GM12878 (cell line): ENCODE data around the gene PIK3R3. TPM values are rescaled to one million over a fixed set of nuclear protein-coding genes. Genes with fewer than 3 reads are reported as not detected.

Experiments
- ATAC-seq: fragments of 200-7000 bp; cut with Tn5 transposase; 3 replicates; pipeline ENCODE4 v1.9.1; 2020; ENCODE audit warnings: mild to moderate bottlenecking, moderate library complexity
- BruUV-seq: library from RNA; stranded (reverse); fragments of 400-500 nt; replicated peaks from 2 replicates; lab custom pipeline; 2021; lab: Mats Ljungman, UMichigan
- CTCF ChIA-PET: fragments of 300-600 bp; sonication (Branson Sonifier 250); formaldehyde crosslinking; extraction: SDS; loops from one replicate; lab custom pipeline; 2021; ENCODE audit warnings: inconsistent platforms; lab: Yijun Ruan, JAX
- POLR2A ChIA-PET: fragments of 350-600 bp; formaldehyde crosslinking; extraction: SDS; loops from one replicate; lab custom pipeline; 2021; ENCODE audit warnings: inconsistent platforms; lab: Charles Lee
- RAD21 ChIA-PET: fragments of 300-600 bp; sonication (Branson Sonifier 250); formaldehyde crosslinking; loops from one replicate; lab custom pipeline; 2023; ENCODE audit warnings: antibody characterized with exemption; ENCODE audit not compliant: unreplicated experiment; lab: Charles Lee
- SMC1A ChIA-PET: fragments of 300-600 bp; sonication (Branson Sonifier 250); formaldehyde crosslinking; loops from one replicate; lab custom pipeline; 2023; ENCODE audit not compliant: unreplicated experiment, uncharacterized antibody; lab: Charles Lee
- DNase-seq: peaks from one replicate; pipeline ENCODE4 v3.0.0-alpha.2; 2011; ENCODE audit warnings: low read depth, low spot score
- FAIRE-seq: peaks from 3 replicates; lab custom pipeline; 2011; peaks lifted over from hg19 to GRCh38; lab: Jason Lieb, UNC
- H2AFZ ChIP-seq: 2 replicates; pipeline ENCODE4 v1.6.0; 2011; ENCODE audit warnings: low read depth, low read length, control low read depth; ENCODE audit not compliant: control insufficient read depth
- H3K27ac ChIP-seq: 2 replicates; pipeline ENCODE4 v1.5.1; 2011; ENCODE audit warnings: control low read depth; ENCODE audit not compliant: control insufficient read depth, insufficient read depth
- H3K27me3 ChIP-seq, 2 experiments: replicated peaks in 1 of 2; 2 replicates each; pipeline versions ENCODE4 v1.6.0 to v1.6.1; 2011; ENCODE audit warnings: low read length in 1 of 2; ENCODE audit not compliant: control insufficient read depth in 2 of 2, insufficient read depth in 2 of 2
- H3K36me3 ChIP-seq, 2 experiments: 2 replicates each; pipeline ENCODE4 v1.5.1; 2011; ENCODE audit warnings: low read length in 1 of 2; ENCODE audit not compliant: control insufficient read depth in 2 of 2, insufficient read depth in 2 of 2
- H3K4me1 ChIP-seq: 2 replicates; pipeline ENCODE4 v1.6.1; 2011; ENCODE audit warnings: mild to moderate bottlenecking, low read length, moderate library complexity, mixed read lengths; ENCODE audit not compliant: control insufficient read depth, insufficient read depth
- H3K4me2 ChIP-seq: 2 replicates; pipeline ENCODE4 v1.6.0; 2011; ENCODE audit warnings: control low read depth; ENCODE audit not compliant: control insufficient read depth, insufficient read depth
- H3K4me3 ChIP-seq: fragments of 200-600 bp; sonication (generic); 2 replicates; pipeline ENCODE4 v1.5.1; 2016
- H3K79me2 ChIP-seq: 2 replicates; pipeline ENCODE4 v1.6.0; 2011; ENCODE audit warnings: low read length; ENCODE audit not compliant: control insufficient read depth, insufficient read depth
- H3K9ac ChIP-seq: 2 replicates; pipeline ENCODE4 v1.8.0; 2011; ENCODE audit warnings: low read length, control low read depth, mixed read lengths; ENCODE audit not compliant: control insufficient read depth, insufficient read depth
- H3K9me3 ChIP-seq: replicated peaks from 3 replicates; pipeline ENCODE4 v1.5.1; 2011; ENCODE audit warnings: mild to moderate bottlenecking, low read length; ENCODE audit not compliant: control insufficient read depth, insufficient read depth
- H4K20me1 ChIP-seq: 2 replicates; pipeline ENCODE4 v1.6.0; 2011; ENCODE audit not compliant: control insufficient read depth, insufficient read depth
- E2F8 ChIP-seq: fragments of 450-650 bp; IDR thresholded peaks from 2 replicates; pipeline ENCODE4 v1.6.1; 2018; ENCODE audit warnings: mild to moderate bottlenecking, low read depth, moderate library complexity; ENCODE audit not compliant: partially characterized antibody
- ELK1 ChIP-seq: IDR thresholded peaks from 2 replicates; pipeline ENCODE4 v1.6.1; 2012; ENCODE audit warnings: low read depth, low read length, improper control_type of control experiment
- EP300 ChIP-seq, 2 experiments: fragments of 150-350 bp in 1 of 2; IDR thresholded peaks; 2 replicates each; pipeline ENCODE4 v1.6.1; 2011 to 2012; ENCODE audit warnings: low read depth in 2 of 2, low read length in 2 of 2, borderline replicate concordance in 1 of 2, improper control_type of control experiment in 1 of 2, inconsistent platforms in 1 of 2; ENCODE audit not compliant: control insufficient read depth in 1 of 2
- GATAD2B ChIP-seq: fragments of 450-650 bp; conservative IDR thresholded peaks from 2 replicates; pipeline ENCODE4 v1.6.1; 2017; ENCODE audit warnings: low read depth, mild to moderate bottlenecking, moderate library complexity
- MTA2 ChIP-seq: fragments of 450-650 bp; IDR thresholded peaks from 2 replicates; pipeline ENCODE4 v1.6.1; 2016; ENCODE audit warnings: low read depth, mild to moderate bottlenecking, moderate library complexity
- MXI1 ChIP-seq: fragments of 150-350 bp; IDR thresholded peaks from 2 replicates; pipeline ENCODE4 v1.6.1; 2011; ENCODE audit warnings: low read depth, mild to moderate bottlenecking, inconsistent platforms, low read length, improper control_type of control experiment
- NFXL1 ChIP-seq: fragments of 450-650 bp; IDR thresholded peaks from 2 replicates; pipeline ENCODE4 v1.6.1; 2017; ENCODE audit warnings: antibody characterized with exemption, mild to moderate bottlenecking, borderline replicate concordance
- RAD21 ChIP-seq: IDR thresholded peaks from 2 replicates; pipeline ENCODE4 v1.6.1; 2011; ENCODE audit warnings: mild to moderate bottlenecking, low read depth, low read length, moderate library complexity; ENCODE audit not compliant: insufficient read depth
- TARDBP ChIP-seq: IDR thresholded peaks from 2 replicates; pipeline ENCODE4 v1.6.1; 2016; ENCODE audit warnings: borderline replicate concordance
- WGBS: methylation state at CpG from one replicate; pipeline ENCODE4 v1.1.6; 2016; ENCODE audit warnings: low lambda C conversion rate; ENCODE audit not compliant: insufficient replicate concordance, insufficient coverage; ENCODE audit errors: missing lambda C conversion rate; 5-methylcytosine and 5-hydroxymethylcytosine counted together
- in situ Hi-C: fragments of 300-500 bp; cut with MboI; formaldehyde crosslinking; loops from 9 replicates; pipeline ENCODE4 v1.14.3; 2018; ENCODE audit warnings: mixed read lengths
- intact Hi-C: fragments of 100-400 bp; cut with micrococcal nuclease; formaldehyde crosslinking; loops from one replicate; pipeline ENCODE4 v1.14.2; 2022; ENCODE audit not compliant: unreplicated experiment
- polyA plus RNA-seq, 11 experiments: library from polyadenylated mRNA; depleted of rRNA in 4 of 11; unstranded in 6 of 11; stranded (reverse) in 5 of 11; fragments of >200 nt; fragmentation: Nextera tagmentation in 4 of 11; fragmentation: Illumina TruSeq in 1 of 11; extraction: Ambion mirVana in 4 of 11; extraction: Trizol in 1 of 11; gene quantifications; 1 replicate in 1 of 11; 2 replicates in 10 of 11; pipeline versions ENCODE4 v1.2.1 to v1.2.3, GENCODE V29; 2011 to 2016; ENCODE audit warnings: inconsistent platforms in 2 of 11, missing spikeins in 2 of 11, low read depth in 1 of 11
- total RNA-seq, 4 experiments: library from RNA; depleted of rRNA in 3 of 4; stranded (reverse); fragments of >200 nt in 3 of 4; fragmentation: Illumina TruSeq in 1 of 4; extraction: Trizol in 1 of 4; gene quantifications; 2 replicates each; pipeline versions ENCODE4 v1.2.1 to v1.2.3, GENCODE V29; 2013 to 2021
- TF ChIP-seq, protein P1 (sequence below): fragments of 450-650 bp; IDR thresholded peaks from 2 replicates; pipeline ENCODE4 v1.6.1; 2018; ENCODE audit warnings: borderline replicate concordance, mild to moderate bottlenecking; ENCODE audit not compliant: partially characterized antibody

Gene PIK3R3
- total and polyA plus RNA-seq, 10 of the 15 experiments (the other 5 are each of a cell fraction or from before 2014, with no cell fraction given), result 4.8 to 27.0 (median 19.8) TPM

- WGBS, result 78% methylated on average over 2 of the region's 2 CpGs
- BruUV-seq, result no TSS peak
- TF ChIP-seq TARDBP, result no peak
- TF ChIP-seq NFXL1, result no peak
- no peak for TF ChIP-seq MXI1
- no peak for TF ChIP-seq ELK1
- in situ Hi-C loops, result no loop called here
- Histone ChIP-seq H3K27ac (no peak overlapping the region), H3K27me3 (no peaks in the 10 kb centered on the region), H3K4me1 (no peaks in the 10 kb centered on the region), H3K36me3 (no peaks in the 10 kb centered on the region), H3K9me3 (no peaks in the 10 kb centered on the region; the same call in 2 of the 3 replicates), H3K9ac (no peak overlapping the region), H3K4me2 (no peak overlapping the region), H3K4me3 (no peak overlapping the region), H2AFZ (no peak overlapping the region), H4K20me1 (no peaks in the 10 kb centered on the region), H3K79me2 (no peaks in the 10 kb centered on the region)
- POLR2A ChIA-PET, result interaction anchor here (0.6 kb wide), 1 partner anchor 40 kb away, joined by 7 read pairs; no protein-coding TSS in a partner anchor
- CTCF ChIA-PET, result no interaction called here
- DNase-seq (no peak), ATAC-seq (no peak), FAIRE-seq (no peak)
- RAD21 ChIA-PET, result interaction anchor here (0.8 kb wide), 1 partner anchor 10 kb away, joined by 3 read pairs; no protein-coding TSS in a partner anchor
- SMC1A ChIA-PET, result interaction anchor here (1.0 to 1.2 kb wide), 2 partner anchors 10 to 15 kb away, joined by 3 to 4 read pairs; no protein-coding TSS in a partner anchor
- intact Hi-C loops, result no loop called here
Observed at GRCh38 chr1:46150085-46150484, 17.7 kb upstream of the PIK3R3 start.

- ChIA-PET CTCF (interaction anchor here (0.9 kb wide), 1 partner anchor 109 kb away, joined by 3 read pairs; no protein-coding TSS in a partner anchor), SMC1A (interaction anchor here (0.7 to 1.6 kb wide), 3 partner anchors 11 to 112 kb away, joined by 3 to 7 read pairs (median 5); no protein-coding TSS in a partner anchor), POLR2A (no interaction called here), RAD21 (no interaction called here)
- no peaks in the 10 kb centered on the region for H3K36me3 ChIP-seq
- no peaks in the 10 kb centered on the region; the same call in 2 of the 3 replicates for H3K9me3 ChIP-seq
- intact Hi-C loops, result no loop called here
- H3K79me2 ChIP-seq, result no peaks in the 10 kb centered on the region
- H3K27me3 ChIP-seq, result no peaks in the 10 kb centered on the region
- H3K4me3 ChIP-seq, result no peak overlapping the region
- H3K4me1 ChIP-seq, result no peaks in the 10 kb centered on the region
- no peak overlapping the region for H3K4me2 ChIP-seq
- BruUV-seq, result no TSS peak
- no peak overlapping the region for H3K27ac ChIP-seq
- H3K9ac ChIP-seq, result no peak overlapping the region
- H4K20me1 ChIP-seq, result no peaks in the 10 kb centered on the region
- ATAC-seq (no peak), DNase-seq (no peak), FAIRE-seq (no peak)
- WGBS, result 36% methylated on average over 2 of the region's 2 CpGs
- in situ Hi-C loops, result no loop called here
- no peak overlapping the region for H2AFZ ChIP-seq
- TF ChIP-seq, protein P1, sequence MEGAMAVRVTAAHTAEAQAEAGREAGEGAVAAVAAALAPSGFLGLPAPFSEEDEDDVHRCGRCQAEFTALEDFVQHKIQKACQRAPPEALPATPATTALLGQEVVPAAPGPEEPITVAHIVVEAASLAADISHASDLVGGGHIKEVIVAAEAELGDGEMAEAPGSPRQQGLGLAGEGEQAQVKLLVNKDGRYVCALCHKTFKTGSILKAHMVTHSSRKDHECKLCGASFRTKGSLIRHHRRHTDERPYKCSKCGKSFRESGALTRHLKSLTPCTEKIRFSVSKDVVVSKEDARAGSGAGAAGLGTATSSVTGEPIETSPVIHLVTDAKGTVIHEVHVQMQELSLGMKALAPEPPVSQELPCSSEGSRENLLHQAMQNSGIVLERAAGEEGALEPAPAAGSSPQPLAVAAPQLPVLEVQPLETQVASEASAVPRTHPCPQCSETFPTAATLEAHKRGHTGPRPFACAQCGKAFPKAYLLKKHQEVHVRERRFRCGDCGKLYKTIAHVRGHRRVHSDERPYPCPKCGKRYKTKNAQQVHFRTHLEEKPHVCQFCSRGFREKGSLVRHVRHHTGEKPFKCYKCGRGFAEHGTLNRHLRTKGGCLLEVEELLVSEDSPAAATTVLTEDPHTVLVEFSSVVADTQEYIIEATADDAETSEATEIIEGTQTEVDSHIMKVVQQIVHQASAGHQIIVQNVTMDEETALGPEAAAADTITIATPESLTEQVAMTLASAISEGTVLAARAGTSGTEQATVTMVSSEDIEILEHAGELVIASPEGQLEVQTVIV, result no peak
- no peak for TF ChIP-seq E2F8
- no peak for TF ChIP-seq EP300 (IDR thresholded peaks at IDR 0.05; ENCODE audit: borderline replicate concordance in 1 of 2, control insufficient read depth in 1 of 2, low read depth in 2 of 2, low read length in 2 of 2)
- TF ChIP-seq GATAD2B, result no peak
- no peak for TF ChIP-seq MTA2
- TF ChIP-seq RAD21, result no peak
Observed at GRCh38 chr1:46148318-46148717, 15.9 kb upstream of the PIK3R3 start.
